Glutamatergic neuron (in vitro differentiated cells): ENCODE data around the gene SDR9C7. TPM values are rescaled to one million over a fixed set of nuclear protein-coding genes. Genes with fewer than 3 reads are reported as not detected.
"Not testable (repeated sequence)": the region's sequence is repeated elsewhere in the genome, so short reads cannot be mapped to it uniquely, and the experiment has no call there.

Source experiments
- DNase-seq: peaks from one replicate; pipeline ENCODE4 v3.0.0; 2022
- H3K27ac Mint-ChIP-seq: one replicate; pipeline ENCODE4 v1.8.0; 2020; ENCODE audit warnings: mild to moderate bottlenecking, mixed read lengths, inconsistent platforms; ENCODE audit not compliant: unreplicated experiment
- H3K27me3 Mint-ChIP-seq: one replicate; pipeline ENCODE4 v1.8.0; 2020; ENCODE audit warnings: mild to moderate bottlenecking, moderate library complexity, mixed read lengths, inconsistent platforms; ENCODE audit not compliant: unreplicated experiment
- H3K36me3 Mint-ChIP-seq: one replicate; pipeline ENCODE4 v1.8.0; 2020; ENCODE audit warnings: mild to moderate bottlenecking, mixed read lengths, inconsistent platforms; ENCODE audit not compliant: unreplicated experiment
- H3K4me1 Mint-ChIP-seq: one replicate; pipeline ENCODE4 v1.8.0; 2020; ENCODE audit warnings: mild to moderate bottlenecking, low read depth, mixed read lengths, inconsistent platforms; ENCODE audit not compliant: unreplicated experiment
- H3K4me3 Mint-ChIP-seq: one replicate; pipeline ENCODE4 v1.8.0; 2020; ENCODE audit warnings: mild to moderate bottlenecking, mixed read lengths, inconsistent platforms; ENCODE audit not compliant: unreplicated experiment
- H3K9me3 Mint-ChIP-seq: one replicate; pipeline ENCODE4 v1.8.0; 2020; ENCODE audit warnings: mild to moderate bottlenecking, moderate library complexity, mixed read lengths, inconsistent platforms; ENCODE audit not compliant: unreplicated experiment
- CTCF ChIP-seq: fragments of 200-600 bp; sonication (generic); IDR thresholded peaks from one replicate; pipeline ENCODE4 v1.5.0; 2021; ENCODE audit not compliant: partially characterized antibody, unreplicated experiment
- total RNA-seq: library from RNA; stranded (reverse); fragmentation: NEBNext Ultra II Directional; extraction: Animal tissue kit (Norgen Biotek cat#: 25700); gene quantifications from one replicate; pipeline ENCODE4 v1.2.1, GENCODE V29; 2021; ENCODE audit not compliant: unreplicated experiment

The SDR9C7 gene
- total RNA-seq, 1 donor from 2014 or later = 0.39 TPM

- peaks cover 14% of the 10 kb centered on the region for H3K36me3 Mint-ChIP-seq
- peaks cover 14% of the 10 kb centered on the region for H3K9me3 Mint-ChIP-seq
- no peak for DNase-seq
- H3K27ac Mint-ChIP-seq = no peak overlapping the region
- no peaks in the 10 kb centered on the region for H3K4me1 Mint-ChIP-seq
- H3K4me3 Mint-ChIP-seq = no peak overlapping the region
- TF ChIP-seq CTCF = no peak
- H3K27me3 Mint-ChIP-seq = peaks cover 5% of the 10 kb centered on the region
These were observed 36.3 kb downstream of the SDR9C7 start for GRCh38 chr12:56897844-56898361.

- no peak overlapping the region for H3K4me3 Mint-ChIP-seq
- no peak for DNase-seq
These were observed 38.1 kb downstream of the SDR9C7 start for GRCh38 chr12:56896082-56896481.

GRCh38 chr12:56894698-56895368 is 39.4 kb downstream of the SDR9C7 start:
- Mint-ChIP-seq H3K4me1 (no peaks in the 10 kb centered on the region), H3K9me3 (peaks cover 4% of the 10 kb centered on the region), H3K27me3 (peaks cover 3% of the 10 kb centered on the region), H3K36me3 (no peaks in the 10 kb centered on the region), H3K4me3 (no peak overlapping the region), H3K27ac (no peak overlapping the region)
- no peak for TF ChIP-seq CTCF
- no peak for DNase-seq

More at GRCh38 chr12:56896082-56896481, 38.1 kb downstream of the SDR9C7 start:
- H3K27me3 Mint-ChIP-seq = peaks cover 3% of the 10 kb centered on the region
- no peaks in the 10 kb centered on the region for H3K4me1 Mint-ChIP-seq
- H3K27ac Mint-ChIP-seq = no peak overlapping the region
- TF ChIP-seq CTCF = no peak
- H3K36me3 Mint-ChIP-seq = peaks cover 5% of the 10 kb centered on the region
- H3K9me3 Mint-ChIP-seq = peaks cover 4% of the 10 kb centered on the region

- not testable (repeated sequence) for H3K27me3 Mint-ChIP-seq, H3K9me3 Mint-ChIP-seq, H3K4me1 Mint-ChIP-seq, H3K27ac Mint-ChIP-seq, DNase-seq, H3K4me3 Mint-ChIP-seq
- H3K36me3 Mint-ChIP-seq = peaks cover 12% of the 10 kb centered on the region
These were observed 42.3 kb downstream of the SDR9C7 start for GRCh38 chr12:56891885-56892284.

GRCh38 chr12:56886319-56886718 is 47.9 kb downstream of the SDR9C7 start:
- no peak for TF ChIP-seq CTCF
- Mint-ChIP-seq H3K4me1 (no peaks in the 10 kb centered on the region), H3K9me3 (peaks cover 5% of the 10 kb centered on the region), H3K36me3 (peaks cover 36% of the 10 kb centered on the region), H3K27me3 (no peaks in the 10 kb centered on the region), H3K27ac (no peak overlapping the region), H3K4me3 (no peak overlapping the region)
- no peak for DNase-seq
